Measurements from ENCODE around the gene SH3TC1.

The SH3TC1 gene

DNA sequence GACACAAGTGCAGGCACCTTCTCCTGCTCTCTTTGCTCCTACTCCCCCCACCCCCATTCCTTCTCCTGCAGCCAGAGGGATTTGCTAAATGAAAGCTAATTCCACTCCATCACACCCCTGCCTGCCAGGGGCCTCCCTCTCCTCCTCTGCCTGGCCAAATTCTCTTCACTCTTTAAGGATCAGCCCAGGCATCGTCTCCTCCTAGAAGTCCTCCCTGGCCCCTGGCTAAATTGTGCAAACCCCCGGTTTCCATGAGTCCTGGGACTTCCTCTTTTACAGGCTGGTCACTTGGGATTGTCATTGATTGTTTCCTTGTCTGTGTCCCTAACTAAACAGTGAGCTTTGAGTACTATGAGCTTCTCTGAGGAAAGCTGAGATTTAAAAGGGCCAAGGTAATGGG is 31.8 kb upstream of the SH3TC1 start:
- Histone ChIP-seq H3K79me2 (ENCODE audit: low read length) (no peaks in the 10 kb centered on the region), H3K9me3 (ENCODE audit: insufficient read depth, low read length) (peaks cover 8% of the 10 kb centered on the region), H3K4me1 (ENCODE audit: low read length) (peaks cover 14% of the 10 kb centered on the region), H3K36me3 (replicated peaks; ENCODE audit: low read depth, low read length) (no peaks in the 10 kb centered on the region), H3K4me2 (ENCODE audit: low read length) (no peak overlapping the region), H3K4me3 (ENCODE audit: low read length) (no peak overlapping the region), H3K27ac (ENCODE audit: low read length) (no peak overlapping the region), H3K9ac (ENCODE audit: low read length) (no peak overlapping the region), H3K27me3 (ENCODE audit: low read depth, low read length) (peaks cover 37% of the 10 kb centered on the region), H4K20me1 (ENCODE audit: insufficient read depth, low read length) (no peaks in the 10 kb centered on the region), H2AFZ (ENCODE audit: low read depth, low read length) (no peak overlapping the region)
- TF ChIP-seq EZH2phosphoT487 (IDR thresholded peaks at IDR 0.05; ENCODE audit: low read depth) = no peak
- TF ChIP-seq, protein P1, sequence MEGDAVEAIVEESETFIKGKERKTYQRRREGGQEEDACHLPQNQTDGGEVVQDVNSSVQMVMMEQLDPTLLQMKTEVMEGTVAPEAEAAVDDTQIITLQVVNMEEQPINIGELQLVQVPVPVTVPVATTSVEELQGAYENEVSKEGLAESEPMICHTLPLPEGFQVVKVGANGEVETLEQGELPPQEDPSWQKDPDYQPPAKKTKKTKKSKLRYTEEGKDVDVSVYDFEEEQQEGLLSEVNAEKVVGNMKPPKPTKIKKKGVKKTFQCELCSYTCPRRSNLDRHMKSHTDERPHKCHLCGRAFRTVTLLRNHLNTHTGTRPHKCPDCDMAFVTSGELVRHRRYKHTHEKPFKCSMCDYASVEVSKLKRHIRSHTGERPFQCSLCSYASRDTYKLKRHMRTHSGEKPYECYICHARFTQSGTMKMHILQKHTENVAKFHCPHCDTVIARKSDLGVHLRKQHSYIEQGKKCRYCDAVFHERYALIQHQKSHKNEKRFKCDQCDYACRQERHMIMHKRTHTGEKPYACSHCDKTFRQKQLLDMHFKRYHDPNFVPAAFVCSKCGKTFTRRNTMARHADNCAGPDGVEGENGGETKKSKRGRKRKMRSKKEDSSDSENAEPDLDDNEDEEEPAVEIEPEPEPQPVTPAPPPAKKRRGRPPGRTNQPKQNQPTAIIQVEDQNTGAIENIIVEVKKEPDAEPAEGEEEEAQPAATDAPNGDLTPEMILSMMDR (IDR thresholded peaks at IDR 0.05; ENCODE audit: low read depth, low read length) = no peak

DNA sequence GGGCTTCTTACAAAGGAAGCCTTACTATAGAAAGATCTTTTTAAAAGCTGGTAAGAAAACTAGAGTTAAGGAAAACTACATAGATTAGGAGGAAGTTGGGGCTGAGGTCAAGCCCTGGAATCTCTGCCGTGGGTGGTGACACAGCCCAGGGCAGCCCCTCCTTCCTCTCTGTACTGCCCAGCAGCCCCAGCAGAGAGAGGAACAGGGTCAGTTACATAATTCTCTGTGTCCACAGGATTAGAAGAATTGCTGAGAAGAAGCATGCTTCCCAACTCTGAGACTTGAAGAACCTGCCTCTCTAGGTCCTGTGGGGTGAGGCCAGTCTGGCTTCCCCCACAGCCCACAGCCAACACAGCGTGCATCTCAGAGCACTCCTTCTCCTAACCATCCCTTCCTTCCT is 31.3 kb upstream of the SH3TC1 start:
- peaks cover 8% of the 10 kb centered on the region for H3K9me3 ChIP-seq (ENCODE audit: insufficient read depth, low read length)
- no peak overlapping the region for H3K4me2 ChIP-seq (ENCODE audit: low read length)
- H3K4me1 ChIP-seq (ENCODE audit: low read length) = peaks cover 16% of the 10 kb centered on the region
- H3K36me3 ChIP-seq (replicated peaks; ENCODE audit: low read depth, low read length) = no peaks in the 10 kb centered on the region
- peaks cover 34% of the 10 kb centered on the region for H3K27me3 ChIP-seq (ENCODE audit: low read depth, low read length)
- H3K4me3 ChIP-seq (ENCODE audit: low read length) = no peak overlapping the region
- no peak overlapping the region for H2AFZ ChIP-seq (ENCODE audit: low read depth, low read length)
- no peak overlapping the region for H3K27ac ChIP-seq (ENCODE audit: low read length)
- no peaks in the 10 kb centered on the region for H3K79me2 ChIP-seq (ENCODE audit: low read length)
- no peaks in the 10 kb centered on the region for H4K20me1 ChIP-seq (ENCODE audit: insufficient read depth, low read length)
- TF ChIP-seq EZH2phosphoT487 (IDR thresholded peaks at IDR 0.05; ENCODE audit: low read depth) = no peak
- TF ChIP-seq, protein P1 (IDR thresholded peaks at IDR 0.05; ENCODE audit: low read depth, low read length) = no peak
- no peak overlapping the region for H3K9ac ChIP-seq (ENCODE audit: low read length)

DNA sequence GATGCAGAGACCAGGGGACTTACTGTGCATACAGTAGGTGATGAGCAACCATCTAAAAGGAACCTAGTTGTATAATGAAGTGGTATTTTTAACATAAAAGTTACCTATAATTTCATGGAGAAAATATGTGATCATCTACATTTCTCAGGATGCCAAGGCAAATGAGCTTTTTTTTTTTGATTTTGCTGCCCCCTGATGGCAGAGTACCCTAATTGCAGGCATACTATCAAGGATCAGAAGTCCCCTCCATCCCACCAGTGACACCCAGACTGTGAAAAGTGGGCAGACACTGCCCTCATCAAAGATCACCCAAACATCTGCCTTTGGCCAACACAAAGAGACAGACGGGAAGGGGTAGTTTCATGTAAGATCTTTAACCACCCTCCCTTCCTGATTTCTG is 30.9 kb upstream of the SH3TC1 start:
- H3K9ac ChIP-seq (ENCODE audit: low read length) = no peak overlapping the region
- TF ChIP-seq, protein P1 (IDR thresholded peaks at IDR 0.05; ENCODE audit: low read depth, low read length) = peak; percentile 46
- TF ChIP-seq EZH2phosphoT487 (IDR thresholded peaks at IDR 0.05; ENCODE audit: low read depth) = no peak
- H3K4me3 ChIP-seq (ENCODE audit: low read length) = no peak overlapping the region
- peaks cover 12% of the 10 kb centered on the region for H3K4me1 ChIP-seq (ENCODE audit: low read length)
- H4K20me1 ChIP-seq (ENCODE audit: insufficient read depth, low read length) = no peaks in the 10 kb centered on the region
- H3K27ac ChIP-seq (ENCODE audit: low read length) = no peak overlapping the region
- no peaks in the 10 kb centered on the region for H3K79me2 ChIP-seq (ENCODE audit: low read length)
- peaks cover 8% of the 10 kb centered on the region for H3K9me3 ChIP-seq (ENCODE audit: insufficient read depth, low read length)
- H3K27me3 ChIP-seq (ENCODE audit: low read depth, low read length) = peaks cover 30% of the 10 kb centered on the region
- no peaks in the 10 kb centered on the region for H3K36me3 ChIP-seq (replicated peaks; ENCODE audit: low read depth, low read length)
- no peak overlapping the region for H2AFZ ChIP-seq (ENCODE audit: low read depth, low read length)
- H3K4me2 ChIP-seq (ENCODE audit: low read length) = no peak overlapping the region

DNA sequence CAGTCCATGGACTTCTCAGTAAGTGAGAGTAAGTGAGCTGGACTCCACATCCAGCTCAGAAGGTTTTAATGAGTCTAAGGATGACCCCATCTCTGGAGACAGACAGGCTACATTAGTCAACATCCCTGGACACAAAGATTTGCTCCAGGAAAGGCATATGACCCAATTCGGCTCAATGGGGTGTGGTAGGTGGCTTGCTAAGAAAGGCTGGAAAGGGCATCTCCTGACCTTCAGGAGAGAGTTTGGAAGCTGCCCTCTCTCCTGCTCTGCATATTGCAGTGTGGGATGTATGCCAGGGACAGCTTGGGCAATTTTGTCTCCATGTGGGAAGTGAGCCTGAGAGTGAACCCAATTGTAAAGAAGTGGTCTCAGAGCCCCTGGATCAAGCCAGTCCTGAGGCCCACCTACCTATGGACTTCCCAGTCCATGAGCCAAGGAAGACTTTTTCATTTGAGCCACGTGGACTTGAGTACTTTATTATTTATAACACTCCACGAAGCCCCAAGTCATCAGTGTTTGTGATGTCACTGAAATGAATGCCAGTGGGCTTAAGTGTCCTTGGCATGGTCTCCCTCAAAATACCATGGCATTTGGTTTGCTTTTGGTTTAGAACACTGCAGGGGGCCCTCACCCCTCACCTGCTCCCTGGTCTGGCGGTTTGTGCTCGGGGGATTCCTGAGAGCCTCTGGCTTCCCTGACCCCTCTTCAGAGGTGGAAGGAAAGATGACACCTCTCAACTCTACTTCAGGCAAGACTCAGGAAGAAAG is 30.1 kb upstream of the SH3TC1 start:
- H3K9me3 ChIP-seq (ENCODE audit: insufficient read depth, low read length) = peaks cover 8% of the 10 kb centered on the region
- peaks cover 14% of the 10 kb centered on the region for H3K4me1 ChIP-seq (ENCODE audit: low read length)
- H2AFZ ChIP-seq (ENCODE audit: low read depth, low read length) = no peak overlapping the region
- H3K79me2 ChIP-seq (ENCODE audit: low read length) = no peaks in the 10 kb centered on the region
- no peak overlapping the region for H3K27ac ChIP-seq (ENCODE audit: low read length)
- no peak overlapping the region for H3K4me2 ChIP-seq (ENCODE audit: low read length)
- H3K9ac ChIP-seq (ENCODE audit: low read length) = no peak overlapping the region
- no peak overlapping the region for H3K4me3 ChIP-seq (ENCODE audit: low read length)
- no peaks in the 10 kb centered on the region for H3K36me3 ChIP-seq (replicated peaks; ENCODE audit: low read depth, low read length)
- TF ChIP-seq, protein P1 (IDR thresholded peaks at IDR 0.05; ENCODE audit: low read depth, low read length) = no peak
- TF ChIP-seq EZH2phosphoT487 (IDR thresholded peaks at IDR 0.05; ENCODE audit: low read depth) = no peak
- no peaks in the 10 kb centered on the region for H4K20me1 ChIP-seq (ENCODE audit: insufficient read depth, low read length)
- H3K27me3 ChIP-seq (ENCODE audit: low read depth, low read length) = peaks cover 28% of the 10 kb centered on the region
